Stimulated activated CD4-positive, alpha-beta T cell treated with anti-CD3 and anti-CD28 coated beads, Interleukin-12 subunit alpha, Interleukin-12 subunit beta, amount 100 ng/mL, for 24 hours (primary cell): ENCODE data around the gene STARD4.

Experiments used
- DNase-seq, 2 experiments: peaks; one replicate each; pipeline ENCODE4 v3.0.0-alpha.2; 2020; ENCODE audit warnings: low read depth in 2 of 2

Gene STARD4, protein sequence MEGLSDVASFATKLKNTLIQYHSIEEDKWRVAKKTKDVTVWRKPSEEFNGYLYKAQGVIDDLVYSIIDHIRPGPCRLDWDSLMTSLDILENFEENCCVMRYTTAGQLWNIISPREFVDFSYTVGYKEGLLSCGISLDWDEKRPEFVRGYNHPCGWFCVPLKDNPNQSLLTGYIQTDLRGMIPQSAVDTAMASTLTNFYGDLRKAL

DNA sequence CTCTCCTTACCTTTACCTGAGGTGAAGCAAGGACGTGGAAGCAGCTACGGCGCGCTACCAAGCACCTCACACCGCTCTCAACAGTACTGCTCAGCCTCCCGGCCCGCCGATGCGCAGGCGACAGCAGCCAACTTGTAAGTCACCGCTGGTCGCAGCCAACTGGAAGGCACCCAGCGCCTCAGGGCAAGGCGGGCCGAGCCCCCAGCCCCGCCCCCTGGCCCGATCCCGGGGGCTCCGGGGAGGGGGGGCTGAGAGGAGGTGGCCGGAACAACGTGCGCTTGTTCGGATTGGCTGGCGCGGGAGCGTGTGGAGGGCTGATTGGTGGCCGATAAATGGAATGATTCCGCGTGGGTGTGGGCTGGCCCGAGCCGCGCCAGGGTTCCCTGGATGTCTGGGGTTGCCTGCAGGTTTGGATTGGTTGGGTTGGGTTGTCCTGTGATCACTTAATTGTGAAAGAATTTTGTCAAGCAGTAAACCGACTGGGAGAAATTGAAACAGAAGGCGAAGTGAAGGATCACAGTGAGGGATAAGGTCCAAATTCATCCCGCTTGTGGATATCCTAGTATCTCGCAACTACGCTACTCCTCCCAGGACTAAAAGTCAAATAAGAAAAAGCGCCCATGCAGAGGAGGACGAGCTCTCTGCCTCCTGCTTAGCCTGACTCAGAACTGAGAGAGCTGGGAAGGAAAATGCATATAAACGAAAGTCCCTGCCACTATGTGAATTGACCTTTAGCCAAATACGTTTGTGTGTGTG lies at the start of gene STARD4:
Gene STARD4 (minus strand): TSS at position 161 of the 756 bp plus-strand sequence. CDS start 5,102 bp downstream, outside the sequence.
- peak; percentile 84 to 87 for DNase-seq

DNA sequence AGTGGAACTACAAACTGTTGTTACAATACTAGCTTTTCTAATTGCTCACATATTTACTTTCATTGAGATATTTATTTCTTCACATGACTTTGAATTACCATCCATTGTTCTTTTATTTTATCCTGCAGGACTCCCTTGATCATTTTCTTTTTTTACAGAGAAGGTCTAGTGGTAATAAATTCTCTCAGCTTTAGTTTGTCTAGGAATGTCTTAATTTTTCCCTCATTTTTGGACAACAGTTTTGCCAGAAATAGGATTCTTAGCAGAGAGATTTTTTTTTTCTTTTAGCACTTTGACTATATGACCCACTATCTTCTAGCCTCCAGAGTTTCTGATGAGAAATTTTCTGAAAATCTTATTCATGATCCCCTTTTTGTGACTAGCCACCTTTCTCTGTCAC lies 47.3 kb upstream of the STARD4 start:
- DNase-seq: no peak

DNA sequence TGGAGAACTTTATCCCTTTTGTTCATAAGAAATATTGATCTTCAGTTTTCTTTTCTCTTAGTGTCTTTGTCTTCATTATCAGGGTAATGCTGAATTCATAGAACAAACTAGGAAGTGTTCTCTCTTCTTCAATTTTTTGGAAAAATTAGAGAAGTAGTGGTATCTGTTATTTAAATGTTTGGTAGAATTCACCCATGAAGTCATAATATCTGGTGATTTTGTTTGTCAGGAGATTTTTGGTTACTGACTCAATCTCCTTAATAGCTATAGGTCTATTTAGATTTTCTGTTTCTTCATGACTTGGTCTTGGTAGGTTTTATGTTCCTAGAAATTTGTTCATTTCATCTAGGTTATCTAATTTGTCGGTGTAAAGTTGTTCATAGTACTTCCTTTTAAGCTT lies 45.4 kb upstream of the STARD4 start:
- no peak for DNase-seq

DNA sequence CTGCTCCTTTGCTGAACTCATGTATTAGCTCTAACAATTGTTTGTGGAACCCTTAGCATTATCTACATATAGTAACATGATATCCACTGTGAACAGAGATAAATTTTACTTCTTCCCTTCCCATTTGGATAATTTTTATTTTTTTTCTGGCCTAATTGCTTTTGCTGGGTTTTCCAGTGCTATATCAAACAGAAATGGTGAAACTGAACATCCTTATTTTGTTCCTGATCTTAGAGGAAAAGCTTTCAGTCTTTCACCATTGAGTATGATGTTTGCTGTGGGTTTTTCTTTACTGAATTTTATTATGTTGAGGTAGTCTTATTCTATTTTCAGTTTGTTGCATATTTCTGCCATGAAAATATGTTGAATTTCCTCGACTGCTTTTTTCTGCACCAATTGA lies 44.8 kb upstream of the STARD4 start:
- no peak for DNase-seq

DNA sequence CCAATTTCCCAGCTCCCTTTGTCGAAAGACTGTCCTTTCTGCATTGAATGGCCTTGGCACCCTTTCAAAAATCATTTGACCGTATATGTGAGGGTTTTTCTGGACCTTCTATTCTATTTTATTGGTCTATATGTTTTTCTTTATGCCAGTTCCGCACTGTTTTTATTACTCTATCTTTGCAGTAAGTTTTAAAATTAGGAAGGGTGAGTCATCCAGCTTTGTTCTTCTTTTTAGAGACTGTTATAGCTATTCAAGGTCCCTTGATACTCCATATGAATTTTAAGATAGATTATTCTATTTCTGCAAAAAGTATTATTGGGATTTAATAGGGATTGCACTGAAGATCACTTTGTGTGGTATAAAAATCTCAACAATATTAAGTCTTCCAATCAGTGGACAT lies 44.2 kb upstream of the STARD4 start:
- DNase-seq: no peak

DNA sequence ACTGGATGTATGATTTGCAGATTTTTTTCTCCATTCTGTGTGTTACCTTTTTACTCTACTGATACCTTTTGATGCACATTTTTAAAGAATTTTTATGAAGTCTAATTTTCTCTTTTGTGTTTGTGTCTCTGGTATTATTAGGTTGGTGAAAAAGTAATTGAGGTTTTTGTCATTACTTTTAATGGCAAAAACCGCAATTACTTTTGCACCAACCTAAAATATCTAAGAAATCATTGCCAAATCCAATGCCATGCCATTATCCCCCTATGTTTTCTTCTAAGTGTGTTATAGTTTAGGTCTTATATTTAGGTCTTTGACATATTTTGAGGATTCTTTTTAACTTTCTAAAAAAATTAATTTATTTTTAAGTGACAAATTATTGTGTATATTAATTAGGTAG lies 43.4 kb upstream of the STARD4 start:
- no peak for DNase-seq

DNA sequence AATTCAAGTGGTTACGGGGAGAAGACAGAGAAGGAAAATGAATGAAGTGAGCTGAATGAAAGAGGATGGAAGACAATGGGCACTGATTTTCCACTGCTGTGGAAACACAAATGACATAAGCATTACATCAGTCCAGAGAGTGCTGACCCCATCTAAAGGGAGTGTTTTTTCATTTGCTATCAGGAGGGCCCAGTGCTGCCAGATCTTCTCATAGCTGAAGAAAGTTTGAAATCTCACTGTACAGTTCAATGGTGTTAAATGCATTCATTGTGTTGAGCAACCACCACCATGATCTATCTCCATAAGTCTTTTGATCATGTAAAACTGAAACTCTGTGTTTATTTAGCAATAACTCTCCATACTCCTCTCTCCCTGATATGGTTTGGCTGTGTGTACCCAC lies 41.5 kb upstream of the STARD4 start:
- no peak for DNase-seq

DNA sequence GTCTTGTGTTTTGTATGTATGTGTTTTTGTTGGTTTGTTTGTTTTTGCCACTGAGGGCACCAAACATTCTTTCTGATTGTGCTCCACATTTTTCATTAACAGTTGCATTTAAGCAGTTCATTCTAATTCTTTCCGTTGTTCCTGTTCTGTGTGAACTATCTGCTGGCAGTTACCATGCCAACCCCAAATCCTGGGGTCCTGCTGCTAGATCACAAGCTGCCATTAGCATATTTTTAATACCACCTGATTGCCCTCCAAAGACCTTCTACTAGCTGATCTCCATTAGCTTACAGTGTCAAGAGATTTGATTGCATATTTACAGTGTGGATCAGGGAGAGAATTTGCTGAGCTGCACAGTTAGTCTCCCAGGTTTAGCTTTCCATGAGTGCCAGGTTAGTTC lies 40.6 kb upstream of the STARD4 start:
- no peak for DNase-seq

DNA sequence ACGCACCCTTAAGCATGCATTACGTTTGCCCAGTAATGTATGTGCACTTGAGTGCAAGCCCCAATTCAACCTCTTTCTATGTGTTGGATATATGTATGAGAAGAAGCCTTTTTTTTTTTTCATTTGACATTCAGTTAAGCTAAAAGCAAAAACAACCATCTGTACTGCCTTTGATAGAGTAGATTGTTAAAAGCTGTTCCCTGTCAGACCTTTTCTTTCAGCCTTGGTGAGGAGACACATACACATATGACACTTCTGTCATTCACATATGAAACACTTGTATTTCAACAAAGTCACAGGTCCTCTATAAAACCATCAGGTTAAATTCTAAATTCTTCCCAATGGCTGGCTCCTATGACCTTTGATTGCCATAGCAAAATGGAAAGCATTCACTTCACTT lies 40.2 kb upstream of the STARD4 start:
- no peak for DNase-seq

DNA sequence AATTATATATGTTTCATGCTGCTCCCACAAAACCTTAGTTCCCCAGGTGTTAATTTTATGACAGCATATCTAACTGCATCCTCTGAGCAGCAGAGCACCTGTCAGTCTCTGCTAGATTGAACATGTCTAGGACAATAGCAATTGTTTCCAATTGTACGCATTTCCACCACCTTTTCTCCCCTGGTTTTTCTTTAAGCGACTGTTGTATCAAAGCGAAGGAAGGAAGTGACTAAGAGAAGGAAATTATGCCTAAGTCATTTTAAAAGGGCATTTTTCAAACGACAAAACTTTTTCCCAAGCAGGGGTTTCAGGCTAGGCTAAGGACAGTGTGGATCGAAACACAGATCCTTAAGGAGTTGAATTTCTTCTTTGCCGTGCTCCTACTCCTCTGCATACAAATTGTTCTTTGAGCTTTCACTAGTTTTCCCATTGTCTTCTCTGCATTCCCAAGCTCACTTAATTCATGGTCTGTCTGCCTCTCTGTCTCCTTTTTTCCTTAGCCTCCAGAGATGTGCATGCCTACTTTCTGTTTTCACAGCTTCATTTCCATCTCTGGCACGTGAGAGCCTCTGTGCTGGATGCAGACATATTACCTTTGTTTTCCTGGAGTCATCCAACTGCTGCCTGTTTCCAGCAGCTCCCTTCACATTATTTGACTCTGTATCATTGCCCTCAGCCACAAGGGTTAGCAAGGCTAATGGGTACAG lies 39.4 kb upstream of the STARD4 start:
- DNase-seq: no peak

DNA sequence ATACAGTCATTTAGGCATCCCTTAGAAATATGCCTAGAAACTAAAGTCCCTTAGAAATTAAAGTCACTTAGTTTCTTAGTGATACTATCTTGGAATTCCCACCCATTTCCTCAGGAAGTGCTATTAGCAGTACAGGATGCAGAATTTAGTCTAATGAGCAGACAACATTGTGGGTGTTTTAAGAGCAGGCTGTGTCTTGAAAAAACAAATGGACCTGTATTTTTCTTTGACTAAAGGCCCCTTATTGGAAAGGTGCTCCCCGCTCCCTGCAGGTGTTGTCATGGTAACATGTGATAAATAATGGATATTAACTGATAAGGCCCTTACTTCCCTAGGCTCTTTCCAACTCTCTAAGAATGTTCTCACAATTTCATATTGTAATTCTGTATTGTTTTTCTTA lies 38.8 kb upstream of the STARD4 start:
- no peak for DNase-seq

DNA sequence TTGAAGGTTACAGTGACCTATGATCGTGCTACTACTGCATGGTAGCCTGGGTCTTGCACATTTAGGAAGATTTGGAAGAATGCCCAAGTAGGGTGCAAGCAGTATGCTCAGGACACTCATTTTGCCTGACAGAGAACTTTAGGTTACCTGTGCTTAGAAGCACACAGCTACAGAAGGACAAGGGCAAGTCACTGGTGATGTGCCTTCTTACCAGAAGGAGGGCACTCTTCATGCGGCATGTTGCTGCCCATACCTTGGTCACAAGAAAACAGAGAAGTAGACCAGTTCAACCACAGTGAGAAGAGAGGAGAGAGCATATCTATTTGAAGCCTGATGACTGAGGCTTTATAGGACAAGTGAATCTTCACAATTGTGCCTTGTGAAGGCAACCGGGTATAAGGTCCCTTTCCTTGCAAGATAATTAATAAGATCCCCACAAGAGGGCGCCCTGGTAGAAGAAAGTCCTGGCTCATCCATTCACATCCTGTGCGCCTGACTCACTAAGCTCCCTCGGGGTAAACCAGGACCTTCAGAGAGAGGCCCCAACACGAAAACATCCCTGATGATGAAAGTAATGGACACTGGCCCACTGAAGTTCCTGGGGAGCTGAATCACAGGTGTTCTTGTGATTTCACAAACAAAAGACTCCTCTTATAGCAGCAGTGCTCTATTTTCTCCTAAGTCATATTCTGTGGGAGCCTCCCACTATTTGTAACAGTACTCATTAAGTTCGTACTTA lies 38.1 kb upstream of the STARD4 start:
- DNase-seq: peak; percentile 45 to 65

DNA sequence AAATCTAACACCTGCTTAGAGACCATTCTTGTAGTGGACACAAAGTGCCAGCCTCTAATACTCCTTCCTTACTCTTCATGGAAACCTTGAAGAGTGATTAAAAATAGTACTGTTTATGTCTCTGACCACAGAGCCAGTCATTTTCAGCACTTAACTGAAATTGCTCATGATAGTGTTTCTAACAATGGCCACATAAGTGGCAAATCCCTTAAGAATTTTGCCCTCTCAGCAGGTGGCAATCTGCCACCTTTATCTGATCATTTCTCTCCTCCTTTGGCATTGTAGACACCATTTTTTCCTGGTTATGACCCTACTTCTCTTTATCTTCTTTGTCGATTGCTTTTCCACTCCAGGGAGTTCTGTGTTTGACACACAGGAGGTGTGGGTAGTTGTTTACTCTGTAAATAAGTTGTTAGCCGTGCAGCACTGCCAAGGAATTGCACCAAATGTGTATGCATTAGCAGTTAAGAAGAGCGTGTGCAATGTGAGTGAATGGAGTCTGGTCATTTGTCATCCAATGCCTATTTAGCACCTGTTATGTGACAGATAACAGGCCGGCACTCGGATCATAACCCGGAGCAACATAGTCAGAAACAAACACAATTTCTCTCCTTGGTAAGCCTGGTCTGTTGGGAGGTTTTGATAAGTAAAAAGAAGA lies 36.8 kb upstream of the STARD4 start:
- no peak for DNase-seq

DNA sequence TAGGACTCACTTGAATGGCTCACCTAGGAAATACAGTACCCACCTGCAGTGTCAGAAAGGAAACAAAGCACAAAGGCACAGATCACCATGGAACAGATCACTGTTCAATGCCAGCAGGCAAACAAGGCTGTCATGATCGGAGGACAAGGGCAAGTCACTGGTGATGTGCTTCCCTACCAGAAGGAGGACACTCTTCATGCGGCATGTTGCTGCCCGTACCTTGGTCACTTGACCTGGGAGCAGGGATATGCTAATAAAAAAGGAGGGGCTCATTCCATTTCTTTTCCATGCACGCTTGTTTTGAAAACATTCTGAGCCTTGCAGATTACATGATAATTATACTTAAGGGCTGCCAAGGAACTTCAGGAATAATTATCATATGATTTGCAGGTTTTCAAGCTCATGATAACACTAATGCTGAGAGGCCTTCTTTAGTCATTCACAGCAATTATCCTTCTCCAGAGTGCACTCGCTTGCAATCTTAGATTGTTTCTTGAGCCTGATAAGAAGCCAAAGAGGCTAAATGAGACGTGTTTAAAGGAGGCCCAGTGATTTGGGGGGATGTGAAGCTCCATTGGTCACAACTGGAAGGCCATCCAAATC lies 36.1 kb upstream of the STARD4 start:
- DNase-seq: no peak

DNA sequence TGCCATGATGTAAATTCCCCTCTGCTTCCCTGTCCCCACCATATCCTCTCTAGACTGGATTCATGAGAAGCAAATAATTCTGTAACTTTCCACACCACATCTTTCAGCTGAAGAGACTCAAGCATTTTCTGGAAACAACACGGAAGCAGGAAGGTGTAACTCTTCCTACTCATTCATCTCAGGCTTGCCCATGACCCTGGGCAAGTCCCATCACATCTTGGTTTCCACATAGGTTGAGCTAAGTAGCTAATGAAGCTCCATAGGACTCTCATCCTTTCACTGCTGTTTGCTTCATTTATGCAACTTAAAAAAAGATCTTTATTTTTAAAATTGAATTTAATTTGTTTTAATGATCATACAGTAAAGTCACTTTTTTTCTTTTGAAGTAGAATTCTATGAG lies 32.7 kb upstream of the STARD4 start:
- DNase-seq: no peak

DNA sequence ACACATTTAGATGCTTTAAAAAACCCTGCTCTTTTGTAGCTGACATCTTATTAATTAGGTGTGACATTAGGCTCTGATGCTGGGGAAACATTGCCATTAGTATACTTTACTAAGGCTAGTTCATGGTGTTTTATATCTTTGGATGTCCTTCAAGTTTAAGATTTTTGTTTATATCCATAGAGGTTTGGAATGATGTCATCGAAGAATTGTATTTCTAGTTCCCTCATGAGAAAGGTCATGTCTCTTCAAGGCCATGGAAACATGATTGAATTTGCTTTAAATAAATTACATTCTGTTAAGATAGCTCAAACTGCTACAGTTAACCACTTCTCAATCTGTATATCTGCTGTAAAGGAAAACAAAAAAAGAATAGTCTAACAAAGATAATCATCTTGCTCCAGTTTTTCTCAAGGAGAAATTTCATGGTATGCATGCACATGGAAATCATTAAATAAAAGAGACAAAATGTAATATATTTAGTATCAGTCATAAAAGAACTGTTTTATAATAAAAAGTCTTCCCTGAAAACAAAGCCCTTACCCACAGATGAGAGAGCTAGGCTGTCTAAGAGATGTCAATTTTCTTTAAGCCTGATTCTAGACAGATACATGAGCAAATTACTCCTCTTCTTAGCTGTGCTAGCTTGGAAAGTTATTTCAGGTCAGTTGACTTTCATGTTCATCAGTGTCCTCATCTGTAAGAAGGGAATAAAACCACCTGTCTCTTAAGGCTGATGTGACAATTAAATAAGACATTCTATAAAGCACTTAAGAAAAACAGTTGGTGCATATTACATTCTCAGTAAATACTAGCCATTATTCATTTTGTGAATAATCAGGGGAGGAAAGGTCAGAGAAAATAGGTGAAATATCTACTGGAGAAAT lies 25.0 kb upstream of the STARD4 start:
- DNase-seq: no peak

DNA sequence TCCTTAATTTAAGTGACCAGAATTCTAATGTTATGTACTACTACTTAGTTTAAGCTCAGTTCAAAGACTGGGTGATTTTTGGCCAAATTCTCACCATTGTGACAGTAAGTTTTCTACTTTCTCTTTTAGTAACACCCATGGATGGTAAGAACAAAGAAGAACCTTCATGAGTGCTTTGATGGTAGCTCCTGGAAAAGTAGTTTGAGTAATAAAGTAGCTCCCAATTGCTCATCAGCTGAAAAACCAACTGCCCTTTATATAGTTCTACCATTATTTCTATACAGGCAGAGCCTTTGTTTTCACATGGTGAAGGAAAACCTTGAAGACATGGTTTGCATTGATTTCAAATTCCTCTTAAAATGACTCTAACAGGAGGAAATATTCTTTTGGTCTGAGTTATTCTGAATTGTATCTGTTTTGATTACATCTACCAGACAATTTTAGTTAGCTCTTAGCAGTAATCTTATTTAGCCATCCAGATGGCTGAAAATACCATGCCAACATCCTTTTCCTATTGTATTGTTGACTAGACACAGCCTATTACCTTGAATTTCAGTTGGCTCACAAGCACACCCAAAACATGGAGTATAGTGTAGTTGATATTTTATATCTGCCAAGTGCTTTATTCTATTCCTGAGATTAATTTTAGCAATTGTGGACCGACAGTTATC lies 23.7 kb upstream of the STARD4 start:
- DNase-seq: no peak

DNA sequence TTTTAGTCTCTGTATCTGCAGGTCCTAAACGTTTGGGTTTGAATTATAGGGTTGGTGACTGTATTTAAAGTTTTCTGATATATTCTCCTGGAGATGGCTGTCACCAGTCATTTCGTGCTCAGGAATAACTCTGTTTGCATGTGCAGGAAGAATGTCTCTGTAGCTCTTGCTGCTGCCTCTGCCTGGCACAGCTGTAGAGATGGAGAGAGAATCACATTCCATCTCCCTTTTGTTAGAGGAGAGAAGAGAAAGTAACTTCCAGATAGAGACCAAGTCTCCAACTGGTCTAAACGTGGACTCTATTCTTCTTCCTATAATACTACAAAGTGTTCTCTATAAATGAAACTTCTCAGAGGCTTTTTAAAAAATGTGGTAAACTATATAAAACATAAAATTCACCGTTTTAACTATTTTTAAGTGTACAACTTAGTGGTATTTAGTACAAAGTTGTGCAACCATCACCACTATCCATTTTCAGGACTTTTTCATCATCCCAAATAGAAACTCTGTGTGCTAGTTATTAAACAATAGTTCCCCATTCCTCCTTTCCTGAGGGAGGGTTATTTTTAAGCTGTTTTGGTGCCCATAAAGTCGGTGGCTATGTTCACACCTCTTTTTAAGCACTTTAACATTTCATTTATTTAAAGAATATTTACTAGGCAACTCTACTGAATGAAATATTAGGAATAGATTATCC lies 20.7 kb upstream of the STARD4 start:
- DNase-seq: no peak

DNA sequence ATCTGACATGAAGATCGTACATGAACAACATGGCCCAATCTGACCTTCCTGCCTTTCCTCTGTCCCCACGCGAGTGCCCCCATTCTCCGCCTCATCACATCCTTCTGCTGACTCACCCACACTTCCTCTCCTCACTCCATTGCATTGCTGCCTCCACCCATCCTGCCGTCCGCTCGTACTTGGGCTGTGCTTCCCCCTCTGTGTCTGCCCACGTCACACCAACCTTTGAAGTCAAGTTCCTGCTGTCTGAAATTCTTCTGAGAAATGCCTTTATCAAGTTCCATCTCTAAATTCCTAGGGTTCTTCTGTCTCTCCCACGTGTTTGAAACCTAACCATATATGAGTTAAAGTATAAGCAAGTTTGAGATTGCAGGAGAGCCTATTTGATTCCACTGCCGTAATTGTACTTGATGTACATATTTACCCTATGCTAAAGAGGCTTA lies 18.0 kb upstream of the STARD4 start:
- DNase-seq: peak; percentile 48 to 57
